K562 (cell line): Measurements from ENCODE around the gene SLC9A1. TPM values are rescaled to one million over a fixed set of nuclear protein-coding genes. Genes with fewer than 3 reads are reported as not detected.

Experiments used
- CGGBP1 ChIP-seq: fragments of 250-450 bp; sonication (Bioruptor Pico); IDR thresholded peaks from 2 replicates; pipeline ENCODE4 v1.9.0; 2021; ENCODE audit warnings: mild to moderate bottlenecking
- CXXC5 ChIP-seq: fragments of 250-450 bp; sonication (Bioruptor Pico); IDR thresholded peaks from 2 replicates; pipeline ENCODE4 v1.8.0; 2022; ENCODE audit warnings: inconsistent platforms, mild to moderate bottlenecking, moderate library complexity
- EWSR1 ChIP-seq: fragments of 450-650 bp; IDR thresholded peaks from 2 replicates; pipeline ENCODE4 v1.6.1; 2018; ENCODE audit warnings: borderline replicate concordance, mild to moderate bottlenecking, low read depth, moderate library complexity; ENCODE audit not compliant: partially characterized antibody
- GMEB1 ChIP-seq: fragments of 250-450 bp; sonication (Bioruptor Pico); IDR thresholded peaks from 2 replicates; pipeline ENCODE4 v1.4.0; 2020; ENCODE audit warnings: mild to moderate bottlenecking
- GTF2A2 ChIP-seq: IDR thresholded peaks from 2 replicates; pipeline ENCODE4 v1.6.1; 2016; ENCODE audit warnings: mild to moderate bottlenecking, missing genetic modification characterization, missing compliant biosample characterization
- KDM4B ChIP-seq, 2 experiments: fragments of 450-650 bp in 1 of 2; sonication (generic) in 1 of 2; IDR thresholded peaks; 2 replicates each; pipeline ENCODE4 v1.6.1; 2016 to 2017; ENCODE audit warnings: borderline replicate concordance in 2 of 2, antibody characterized with exemption in 1 of 2, low read depth in 1 of 2, mild to moderate bottlenecking in 1 of 2
- KDM5B ChIP-seq: fragments of 200-600 bp; sonication (generic); IDR thresholded peaks from 2 replicates; pipeline ENCODE4 v1.6.1; 2012; ENCODE audit warnings: low read depth, mild to moderate bottlenecking, moderate library complexity, low read length, control low read depth, inconsistent platforms; ENCODE audit not compliant: insufficient replicate concordance
- MBD1 ChIP-seq: fragments of 250-450 bp; sonication (Bioruptor Pico); IDR thresholded peaks from 2 replicates; pipeline ENCODE4 v1.8.0; 2022; ENCODE audit warnings: inconsistent platforms
- PML ChIP-seq: IDR thresholded peaks from 2 replicates; pipeline ENCODE4 v1.6.1; 2012; ENCODE audit warnings: low read length, inconsistent platforms
- POLR2A ChIP-seq: fragments of 450-650 bp; conservative IDR thresholded peaks from 2 replicates; pipeline ENCODE4 v1.6.1; 2016
- POLR2AphosphoS5 ChIP-seq: IDR thresholded peaks from 2 replicates; pipeline ENCODE4 v1.6.1; 2011; ENCODE audit warnings: mild to moderate bottlenecking, low read depth, low read length, moderate library complexity; ENCODE audit not compliant: control insufficient read depth, insufficient read depth
- SNRNP70 ChIP-seq: fragments of 200-400 bp; formaldehyde crosslinking; optimal IDR thresholded peaks from 2 replicates; pipeline ENCODE3; 2017; ENCODE audit warnings: low read depth, low read length
- TBP ChIP-seq: optimal IDR thresholded peaks from 2 replicates; pipeline ENCODE3; 2011; ENCODE audit warnings: low read depth, low read length, improper control_type of control experiment
- ZNF174 ChIP-seq: fragments of 250-450 bp; sonication (Bioruptor Pico); IDR thresholded peaks from 2 replicates; pipeline ENCODE4 v1.4.0; 2020; ENCODE audit warnings: mild to moderate bottlenecking
- ZNF274 ChIP-seq: IDR thresholded peaks from 2 replicates; pipeline ENCODE4 v1.6.1; 2011; ENCODE audit warnings: low read depth, mild to moderate bottlenecking, low read length, moderate library complexity, borderline replicate concordance
- ZNF280A ChIP-seq: fragments of 450-650 bp; IDR thresholded peaks from 2 replicates; pipeline ENCODE4 v1.6.1; 2018; ENCODE audit warnings: mild to moderate bottlenecking, low read depth; ENCODE audit not compliant: partially characterized antibody
- ZNF384 ChIP-seq: IDR thresholded peaks from 2 replicates; pipeline ENCODE4 v1.6.1; 2012; ENCODE audit warnings: low read depth, low read length, improper control_type of control experiment
- ZNF512 ChIP-seq: IDR thresholded peaks from 2 replicates; pipeline ENCODE4 v1.6.1; 2016; ENCODE audit warnings: missing genetic modification characterization, missing compliant biosample characterization
- ZNF717 ChIP-seq: fragments of 250-450 bp; sonication (Bioruptor Pico); IDR thresholded peaks from 2 replicates; pipeline ENCODE4 v1.5.0; 2021
- ZNF77 ChIP-seq: fragments of 250-450 bp; sonication (Bioruptor Pico); IDR thresholded peaks from 2 replicates; pipeline ENCODE4 v1.5.0; 2020
- polyA plus RNA-seq, 8 experiments: library from polyadenylated mRNA; depleted of rRNA in 4 of 8; stranded (reverse) in 5 of 8; unstranded in 3 of 8; fragments of >200 nt; fragmentation: Nextera tagmentation in 2 of 8; fragmentation: Illumina TruSeq in 1 of 8; extraction: Ambion mirVana in 2 of 8; extraction: Trizol in 1 of 8; gene quantifications; 2 replicates each; pipeline versions ENCODE4 v1.2.1 to v1.2.3, GENCODE V29; 2011 to 2014; ENCODE audit warnings: inconsistent platforms in 1 of 8, missing spikeins in 1 of 8
- total RNA-seq, 7 experiments: library from RNA; depleted of rRNA in 6 of 7; stranded (reverse); fragments of >200 nt in 6 of 7; fragmentation: Illumina TruSeq in 2 of 7; extraction: Trizol in 2 of 7; gene quantifications; 2 replicates each; pipeline versions ENCODE4 v1.2.1 to v1.2.3, GENCODE V29; 2011 to 2021; ENCODE audit warnings: low replicate concordance in 1 of 7

The SLC9A1 gene
- total and polyA plus RNA-seq, 9 of the 15 experiments (the other 6 are each of a cell fraction or from before 2014, with no cell fraction given), result 0.59 to 14.4 (median 2.0) TPM

GRCh38 chr1:27065999-27066630, 88.8 kb downstream of the SLC9A1 start (continued):
- no peak for TF ChIP-seq ZNF274
- peak; percentile 56 for TF ChIP-seq KDM5B
- peak; percentile 55; the same call in 1 of the 2 replicates for TF ChIP-seq ZNF384
- TF ChIP-seq CGGBP1 (CRISPR knock-in tag), result no peak
- no peak for TF ChIP-seq ZNF77 (CRISPR knock-in tag)
- no peak for TF ChIP-seq SNRNP70
- TF ChIP-seq EWSR1, result no peak
- TF ChIP-seq KDM4B (IDR thresholded peaks at IDR 0.05; ENCODE audit: borderline replicate concordance in 2 of 2, low read depth in 1 of 2), result no peak
- peak; percentile 59 for TF ChIP-seq TBP
- no peak for TF ChIP-seq ZNF280A
- TF ChIP-seq GTF2A2 (tag), result no peak
- TF ChIP-seq ZNF512 (tag), result no peak
- TF ChIP-seq POLR2AphosphoS5, result peak; percentile 76
- no peak for TF ChIP-seq MBD1 (CRISPR knock-in tag)
- peak; percentile 79 for TF ChIP-seq POLR2A
- 0 out of 2 replicates have a peak, but pooled peaks have one; percentile 55 for TF ChIP-seq PML
- TF ChIP-seq GMEB1, result no peak
- no peak for TF ChIP-seq ZNF174
- no peak for TF ChIP-seq ZNF717 (CRISPR knock-in tag)
- no peak for TF ChIP-seq CXXC5 (CRISPR knock-in tag)
